Activated CD4-positive, alpha-beta T cell treated with anti-CD3 and anti-CD28 coated beads, Interleukin-2, Interleukin-6, amounts not matched to agents 100 ng/mL and 50 ng/mL, durations not matched to agents 16 hours and 8 hours (primary cell): ENCODE measurements around the gene DERA.
A peak's percentile ranks its signal among the peaks of the same experiment; 100 is the strongest.
"Not testable (repeated sequence)": the region's sequence is repeated elsewhere in the genome, so short reads cannot be mapped to it uniquely, and the experiment has no call there.

Experiments
- DNase-seq: peaks from one replicate; pipeline ENCODE4 v3.0.0-alpha.2; 2020

The DERA gene

DNA sequence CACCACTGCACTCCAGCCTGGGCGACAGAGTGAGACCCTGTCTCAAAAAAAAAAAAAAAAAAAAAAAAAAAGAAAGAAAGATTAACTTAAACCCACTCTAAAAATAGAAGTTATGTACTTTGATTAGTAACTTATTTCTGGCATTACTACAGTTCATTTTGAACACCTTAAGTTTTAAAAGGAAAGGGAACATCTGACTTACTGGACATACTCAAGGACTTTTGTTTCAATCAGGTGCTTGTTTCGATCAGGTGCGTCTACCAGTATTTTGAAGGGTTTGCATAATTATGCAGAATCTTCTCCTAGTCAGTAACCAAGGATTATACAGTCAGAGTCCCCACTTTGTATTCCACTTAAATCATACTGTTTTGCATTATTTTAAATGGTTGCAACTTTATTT lies 105.6 kb downstream of the DERA start:
- no peak for DNase-seq

DNA sequence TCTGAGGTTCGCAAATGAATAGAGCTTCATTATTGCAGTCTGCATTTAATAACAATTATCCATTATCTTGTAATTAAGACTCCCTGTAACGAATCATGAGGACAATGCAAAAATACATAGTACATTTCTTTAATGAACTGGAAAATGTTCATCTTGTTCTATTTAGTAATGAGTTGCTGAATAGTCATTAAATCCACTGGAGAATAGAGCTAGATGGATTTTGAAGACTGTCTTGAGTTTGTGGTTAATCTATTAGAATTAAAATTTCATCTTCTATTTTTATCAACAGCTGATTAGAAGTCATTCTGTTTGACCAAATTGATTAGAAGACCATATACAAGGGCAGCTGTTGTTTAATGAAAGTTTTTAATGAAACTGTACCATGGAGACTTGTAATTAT lies 107.2 kb downstream of the DERA start:
- no peak for DNase-seq

DNA sequence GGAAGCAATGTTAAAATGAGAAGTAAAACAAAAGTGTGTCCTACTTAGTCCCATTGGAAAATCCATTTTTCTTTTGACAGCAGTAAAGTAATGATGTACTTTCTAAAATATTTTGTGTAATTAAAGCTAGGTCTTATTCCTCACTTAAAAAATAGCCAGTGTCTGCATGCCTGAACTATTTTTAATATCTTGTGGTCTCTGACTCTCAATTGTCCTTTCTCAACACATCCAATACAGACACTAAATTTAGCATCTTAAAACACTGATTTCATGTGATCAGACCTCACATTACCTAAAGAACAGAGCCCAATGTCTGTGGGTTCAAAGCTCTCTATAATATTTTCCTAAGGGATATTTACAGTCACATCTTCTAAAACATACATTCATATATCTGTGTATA lies 108.0 kb downstream of the DERA start:
- no peak for DNase-seq

DNA sequence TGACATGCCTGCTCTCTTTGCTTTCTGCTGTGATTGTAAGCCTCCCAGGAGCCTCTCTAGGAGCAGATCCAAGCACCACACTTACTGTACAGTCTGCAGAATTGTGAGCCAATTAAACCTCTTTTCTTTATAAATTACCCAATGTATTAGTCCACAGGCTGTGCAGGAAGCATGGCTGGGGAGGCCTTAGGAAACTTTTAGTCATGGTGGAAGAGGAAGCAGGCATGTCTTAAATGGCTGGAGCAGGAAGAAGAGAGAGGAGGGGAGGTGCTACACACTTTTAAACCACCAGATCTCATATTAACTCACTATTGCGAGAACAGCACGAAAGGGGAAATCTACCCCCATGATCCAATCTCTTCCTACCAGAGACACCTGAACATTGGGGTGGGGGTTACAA lies 108.9 kb downstream of the DERA start:
- no peak for DNase-seq

DNA sequence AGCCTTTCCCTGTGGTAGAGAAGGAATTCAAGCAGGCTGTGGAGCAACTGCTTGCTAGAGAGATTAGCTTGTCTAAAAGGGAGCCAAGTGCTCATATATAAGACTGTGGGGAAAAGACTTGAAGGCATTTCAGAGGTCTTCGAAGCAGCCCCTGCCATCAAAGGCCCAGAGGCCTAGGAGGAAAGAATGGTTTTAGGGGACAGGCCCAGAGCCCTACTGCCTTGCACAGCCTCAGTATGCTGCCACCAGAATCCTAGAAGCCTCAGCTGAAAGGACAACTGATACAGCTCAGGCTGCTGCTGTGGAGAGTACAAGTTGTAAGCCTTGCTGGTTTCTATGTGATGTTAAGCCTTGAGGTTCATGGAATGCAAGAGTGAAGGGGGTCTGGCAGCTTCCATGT lies 109.9 kb downstream of the DERA start:
- DNase-seq: no peak

DNA sequence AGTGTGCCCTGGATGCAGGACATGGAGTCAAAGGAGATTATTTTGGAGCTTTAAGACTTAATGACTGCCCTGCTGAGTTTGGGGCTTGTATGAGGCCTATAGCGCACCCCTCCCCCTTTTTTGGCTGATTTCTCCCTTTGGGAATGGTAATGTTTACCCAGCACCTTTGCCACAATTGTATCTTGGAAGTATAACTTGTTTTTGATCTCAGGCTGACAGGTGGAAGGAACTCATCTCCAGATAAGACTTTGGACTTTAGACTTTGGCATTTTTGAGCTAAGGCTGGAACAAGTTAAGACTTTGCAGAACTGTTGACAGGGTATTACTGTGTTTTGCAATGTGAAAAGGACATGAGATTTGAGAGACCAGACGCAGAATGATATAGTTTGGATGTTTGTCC lies 110.5 kb downstream of the DERA start:
- no peak for DNase-seq

DNA sequence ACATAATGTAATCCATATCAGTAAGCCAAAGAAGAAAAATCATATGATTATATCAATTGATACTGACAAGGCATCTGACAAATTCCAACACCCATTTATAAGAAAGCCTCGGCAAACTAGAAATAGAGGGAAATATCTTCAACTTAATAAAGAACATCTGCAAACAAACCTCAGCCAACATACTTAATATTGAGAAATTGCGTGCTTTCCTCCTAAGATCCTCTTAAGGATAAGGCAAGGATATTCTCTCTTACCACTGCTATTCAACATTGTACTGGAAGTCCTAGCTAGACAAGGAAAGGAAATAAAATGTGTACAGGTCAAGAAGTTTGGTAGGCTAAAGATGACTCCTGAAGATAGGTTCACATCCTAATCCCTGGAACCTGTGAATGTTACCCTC lies 115.9 kb downstream of the DERA start:
- DNase-seq: no peak

DNA sequence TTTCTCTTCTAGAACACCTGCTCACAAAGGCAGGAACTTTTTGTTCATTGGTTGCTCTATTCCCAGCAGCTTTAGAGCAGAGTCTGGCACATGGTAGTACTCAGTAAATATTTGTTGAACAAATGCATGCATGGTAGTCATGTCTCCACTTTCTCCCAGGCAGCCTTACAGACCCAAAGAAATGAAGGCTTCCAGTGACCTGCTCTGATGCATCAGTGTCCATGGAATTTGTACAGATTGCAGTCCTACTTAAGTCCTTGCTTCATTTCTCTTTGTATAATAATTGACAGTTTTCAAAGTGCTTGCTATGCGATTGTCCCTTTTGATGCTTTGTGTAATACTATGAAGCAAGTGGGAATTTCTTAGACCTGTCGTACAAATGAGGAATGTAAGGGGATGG lies 119.6 kb downstream of the DERA start:
- DNase-seq: no peak

DNA sequence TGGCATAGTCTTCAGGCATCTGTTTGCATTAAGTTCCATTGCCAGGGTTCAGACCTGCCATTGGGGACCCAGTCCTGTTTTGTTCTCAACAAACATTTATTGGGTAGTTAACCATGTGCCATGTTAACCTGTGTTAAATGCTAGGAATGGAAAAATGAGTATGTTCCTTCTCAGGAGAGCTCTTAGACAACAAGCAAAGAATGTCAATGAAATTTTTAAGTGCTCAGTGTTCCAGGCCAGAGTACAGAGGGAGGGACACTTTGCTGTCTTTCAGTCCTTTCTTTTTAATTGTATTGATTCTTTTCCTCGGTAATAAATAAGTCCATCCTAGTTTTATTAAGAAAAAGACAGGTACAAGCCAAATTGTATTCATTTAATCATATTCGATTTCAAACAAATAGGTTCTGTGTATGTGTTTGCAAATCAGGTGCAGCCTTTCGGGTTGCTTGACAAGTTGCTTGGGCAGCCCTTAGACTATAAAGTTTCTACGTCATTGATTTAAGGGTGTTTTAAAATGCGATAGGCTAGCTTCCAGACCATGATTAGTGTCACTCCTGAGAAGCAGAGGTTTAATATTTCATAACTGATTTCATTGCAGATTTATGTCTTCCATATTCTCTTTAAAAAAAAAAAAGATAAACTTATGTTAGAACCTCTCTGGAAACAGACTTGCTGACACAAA lies 123.1 kb downstream of the DERA start:
- DNase-seq: no peak

DNA sequence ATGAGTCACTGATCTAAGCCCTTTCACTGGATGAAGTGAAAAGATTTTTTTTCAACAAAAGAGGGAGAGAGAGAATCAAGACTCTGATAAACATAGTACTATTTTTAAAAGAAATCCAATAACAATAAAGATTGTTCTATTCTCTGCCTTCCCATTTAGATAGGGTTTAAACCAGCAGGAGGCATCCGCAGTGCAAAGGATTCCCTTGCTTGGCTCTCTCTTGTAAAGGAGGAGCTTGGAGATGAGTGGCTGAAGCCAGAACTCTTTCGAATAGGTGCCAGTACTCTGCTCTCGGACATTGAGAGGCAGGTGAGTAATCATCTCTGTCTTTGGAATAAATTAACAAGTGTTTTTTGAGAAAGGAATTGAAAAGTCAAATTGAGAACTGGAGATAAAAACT lies 124.9 kb downstream of the DERA start:
- no peak for DNase-seq

DNA sequence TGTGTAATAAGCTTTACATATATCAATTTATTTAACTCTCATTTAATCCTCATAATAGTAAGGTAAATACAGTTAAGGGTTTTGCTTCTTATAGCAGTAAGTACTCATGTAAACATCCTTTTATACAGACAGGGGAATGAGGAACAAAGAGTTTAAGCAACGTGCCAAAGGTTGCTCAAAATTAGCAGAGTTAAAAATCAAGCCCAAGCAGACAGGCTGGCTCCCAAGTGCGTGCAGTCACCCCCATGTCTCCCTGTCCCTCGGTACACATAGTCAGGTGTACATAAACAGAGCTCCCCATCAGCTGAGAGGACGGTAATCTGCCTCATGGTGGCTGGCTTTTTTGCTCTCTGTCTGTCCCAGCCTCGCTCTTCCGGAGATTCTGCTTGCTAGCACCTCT lies 126.4 kb downstream of the DERA start:
- no peak for DNase-seq

DNA sequence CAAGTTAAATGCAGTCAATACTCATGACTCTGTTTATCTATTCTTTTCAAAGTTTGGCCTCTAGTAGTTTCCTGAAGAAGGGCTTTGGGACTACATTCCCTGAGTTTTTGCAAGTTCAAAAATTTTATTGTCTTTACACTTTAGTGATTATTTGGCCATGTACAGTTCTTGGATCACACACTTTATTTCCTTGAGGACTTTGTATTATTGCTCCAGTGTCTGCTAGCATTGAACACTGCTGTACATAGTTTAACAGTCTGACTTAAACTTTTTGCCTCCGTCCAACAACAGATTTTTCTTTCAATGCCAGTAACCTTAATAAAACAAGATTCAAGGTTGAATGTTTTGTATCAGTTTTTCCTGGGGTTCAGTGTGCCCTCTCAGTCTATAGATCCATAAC lies 132.3 kb downstream of the DERA start:
- DNase-seq: no peak

DNA sequence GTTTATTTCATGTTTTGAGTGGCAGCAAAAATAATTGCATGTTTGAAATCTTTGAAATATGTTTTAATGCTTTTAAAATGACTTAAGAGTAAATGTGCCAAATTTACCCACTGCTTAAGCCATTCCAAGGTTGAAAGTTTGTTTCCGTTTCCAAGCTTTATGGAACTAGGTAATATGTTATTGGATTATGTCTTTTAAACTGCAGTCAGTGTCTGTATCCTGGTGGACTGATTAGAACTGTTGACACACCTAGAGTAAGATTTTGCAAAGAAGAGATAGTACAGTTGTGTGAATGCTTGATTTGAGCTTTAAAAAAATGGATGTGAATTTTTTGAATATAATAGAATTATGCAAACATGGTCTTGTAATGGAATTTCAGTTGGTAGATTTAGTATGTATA lies 135.1 kb downstream of the DERA start:
- no peak for DNase-seq

DNA sequence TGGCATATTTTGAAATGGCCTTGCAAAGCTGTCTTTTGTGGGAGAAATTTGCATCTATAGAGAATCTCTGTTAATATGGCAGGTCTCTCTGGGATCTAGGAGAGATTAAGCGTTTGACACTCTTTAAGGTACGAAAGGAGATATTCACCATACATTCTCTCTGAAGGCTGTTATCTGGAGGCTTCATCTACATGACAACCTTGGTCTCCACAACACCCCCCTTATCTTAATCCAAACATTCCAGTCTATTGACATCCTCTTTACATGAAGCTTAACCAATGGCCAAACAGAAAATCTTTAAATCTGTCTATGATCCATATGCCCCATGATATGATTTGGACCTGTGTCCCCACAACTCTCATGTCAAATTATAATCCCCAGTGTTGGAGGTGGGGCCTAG lies 137.4 kb downstream of the DERA start:
- no peak for DNase-seq

DNA sequence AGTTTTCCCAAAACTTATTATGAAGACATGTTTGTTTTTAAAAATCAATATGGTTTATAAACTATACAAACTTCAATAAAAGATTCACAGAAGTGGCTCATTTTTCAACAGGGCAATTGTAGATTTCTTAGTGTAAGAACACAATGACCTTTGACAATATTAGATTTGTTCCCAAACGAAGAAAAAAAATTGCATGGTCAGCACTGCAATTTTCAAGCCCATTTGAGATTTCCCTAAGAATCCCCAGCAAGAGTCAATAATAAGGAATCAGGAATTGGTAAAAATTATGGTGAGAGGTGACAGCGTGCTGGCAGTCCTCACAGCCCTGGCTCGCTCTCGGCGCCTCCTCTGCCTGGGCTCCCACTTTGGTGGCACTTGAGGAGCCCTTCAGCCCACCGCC lies 145.8 kb downstream of the DERA start:
- DNase-seq: no peak

DNA sequence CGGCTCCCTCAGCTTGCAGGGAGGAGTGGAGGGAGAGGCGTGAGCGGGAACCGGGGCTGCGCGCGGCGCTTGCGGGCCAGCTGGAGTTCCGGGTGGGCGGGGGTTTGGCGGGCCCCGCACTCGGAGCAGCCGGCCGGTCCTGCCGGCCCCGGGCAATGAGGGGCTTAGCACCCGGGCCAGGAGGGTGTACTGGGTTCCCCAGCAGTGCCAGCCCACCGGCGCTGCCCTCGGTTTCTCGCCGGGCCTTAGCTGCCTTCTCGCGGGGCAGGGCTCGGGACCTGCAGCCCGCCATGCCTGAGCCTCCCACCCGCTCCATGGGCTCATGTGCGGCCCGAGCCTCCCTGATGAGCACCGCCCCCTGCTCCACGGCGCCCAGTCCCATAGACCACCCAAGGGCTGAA lies 146.2 kb downstream of the DERA start:
- not testable (repeated sequence) for DNase-seq

DNA sequence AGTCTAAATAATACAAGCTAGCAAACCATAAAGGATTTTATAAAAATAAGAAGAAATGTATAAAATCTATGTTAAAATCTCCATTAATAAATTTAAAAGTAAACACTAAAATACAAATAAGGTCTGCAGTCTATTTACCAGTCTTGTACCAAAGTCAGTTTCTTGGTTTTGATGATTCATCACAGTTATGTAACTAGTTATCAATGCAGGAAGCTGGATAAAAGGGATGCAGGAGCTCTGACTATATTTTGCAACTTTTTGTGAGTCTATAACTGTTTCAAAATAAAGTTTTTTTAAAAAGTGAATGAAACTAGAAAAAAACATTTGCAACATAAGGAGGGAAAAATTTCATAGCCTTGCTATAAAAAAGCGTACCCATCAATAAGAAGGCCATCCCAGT lies 151.5 kb downstream of the DERA start:
- no peak for DNase-seq

DNA sequence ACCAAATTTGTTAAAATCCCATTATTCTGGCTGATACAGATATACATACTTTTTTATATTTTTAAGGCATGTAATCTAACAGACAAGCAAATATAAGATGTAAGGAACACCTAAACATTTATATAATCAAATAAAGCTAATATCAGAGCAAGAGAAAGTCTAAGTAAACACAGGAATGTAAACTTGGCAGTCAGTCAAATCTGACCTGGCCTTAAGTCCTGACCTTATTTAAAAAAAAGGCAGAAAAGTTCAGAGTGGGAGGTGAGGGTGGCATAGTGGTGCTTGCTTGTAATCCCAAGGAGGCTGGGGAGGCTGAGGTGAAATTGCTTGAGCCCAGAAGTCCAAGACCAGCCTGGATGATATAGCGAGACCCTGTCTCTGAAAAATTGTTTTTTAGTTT lies 152.6 kb downstream of the DERA start:
- DNase-seq: no peak

DNA sequence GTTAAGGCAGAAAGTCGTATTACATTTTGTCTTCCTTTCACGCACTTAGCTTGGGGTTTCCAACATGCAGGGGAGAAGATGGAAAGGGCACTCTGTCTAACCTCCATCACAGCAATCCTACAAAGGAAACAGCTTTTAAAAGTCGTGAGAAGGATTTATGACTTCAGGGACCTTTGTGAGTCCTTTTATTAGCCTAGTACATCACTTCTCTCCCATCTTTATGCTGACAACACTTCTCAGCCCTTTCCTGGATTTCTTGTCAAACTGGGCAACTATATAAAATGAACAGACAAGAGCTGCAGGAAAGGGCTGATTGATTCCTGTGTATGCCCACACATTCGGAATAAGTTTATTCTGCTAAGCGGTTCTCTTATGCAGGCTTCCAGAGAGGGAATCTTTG lies 159.0 kb downstream of the DERA start:
- DNase-seq: no peak

DNA sequence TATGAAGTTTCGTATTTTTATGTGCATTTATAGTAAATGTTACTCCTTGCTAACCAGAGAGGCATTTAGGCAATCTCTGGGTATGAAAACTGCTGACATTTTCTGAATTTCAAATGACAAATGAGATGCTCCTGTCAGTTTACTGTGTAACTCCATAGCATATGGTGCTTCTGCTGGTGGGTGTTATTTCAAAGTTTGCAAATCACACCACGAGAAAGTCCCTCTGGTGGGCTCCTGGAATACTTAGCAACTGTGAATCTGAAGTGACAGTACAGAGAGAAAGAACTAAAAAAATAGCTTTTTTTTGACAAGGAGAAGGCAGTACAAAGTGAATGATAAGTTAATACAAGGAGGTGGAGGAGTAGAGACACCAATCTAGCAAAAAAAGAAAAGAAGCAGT lies 161.5 kb downstream of the DERA start:
- DNase-seq: no peak

DNA sequence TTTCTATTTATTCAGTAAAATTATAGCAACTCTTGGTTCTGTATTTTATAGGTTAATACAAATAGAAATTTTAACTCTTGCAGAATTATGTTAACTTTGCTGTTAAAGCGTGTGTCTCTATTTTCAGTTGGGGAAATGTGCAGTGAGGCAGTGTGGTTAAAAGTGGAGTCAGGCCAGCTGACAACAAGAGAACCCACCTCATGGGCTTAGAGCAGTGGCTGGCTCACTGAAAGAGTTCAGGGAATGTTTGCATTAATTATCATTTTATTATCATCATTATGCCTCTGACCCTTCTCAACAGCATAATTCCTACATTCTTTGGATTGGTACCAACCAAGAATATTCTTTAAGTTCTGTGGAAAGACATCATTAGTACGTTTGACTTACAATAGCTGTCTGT lies 163.8 kb downstream of the DERA start:
- no peak for DNase-seq

DNA sequence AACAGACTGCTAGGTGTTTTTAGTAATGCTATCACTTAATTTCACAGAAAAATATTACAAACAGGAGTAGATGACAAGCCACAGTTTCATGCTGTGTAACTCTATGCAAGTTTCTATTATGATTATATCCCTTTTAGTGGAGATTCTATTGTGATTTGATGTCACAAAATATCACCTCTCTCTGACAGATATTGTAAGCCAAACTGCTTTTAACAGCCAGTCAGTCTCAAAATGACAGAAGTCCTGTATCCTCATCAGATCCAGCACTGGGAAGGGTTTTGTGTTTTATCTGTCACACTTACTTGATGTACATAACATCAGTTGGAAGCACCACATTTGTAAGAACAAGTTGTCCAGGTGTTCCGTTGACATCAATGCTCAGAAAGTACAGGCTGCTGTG lies 164.8 kb downstream of the DERA start:
- DNase-seq: no peak

DNA sequence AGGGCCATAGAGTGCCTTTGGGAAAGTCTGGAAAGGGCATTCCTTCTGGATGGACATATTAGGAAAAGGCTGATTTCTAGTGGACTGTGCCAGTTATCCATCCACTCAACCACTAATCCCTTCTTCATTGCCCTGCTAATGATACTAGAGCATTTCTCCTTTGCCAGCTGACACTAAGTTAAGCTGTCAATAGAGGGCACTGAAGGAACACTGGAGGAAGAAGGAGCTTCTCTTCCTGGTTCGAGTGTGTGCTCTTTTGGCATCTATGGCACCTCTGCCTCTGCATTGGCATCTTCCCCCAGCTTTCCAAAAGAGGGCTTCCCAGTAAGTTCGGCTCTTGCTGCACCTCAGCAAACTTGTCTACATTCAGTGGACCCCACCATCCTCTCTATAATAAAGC lies 165.4 kb downstream of the DERA start:
- DNase-seq: peak; percentile 2

DNA sequence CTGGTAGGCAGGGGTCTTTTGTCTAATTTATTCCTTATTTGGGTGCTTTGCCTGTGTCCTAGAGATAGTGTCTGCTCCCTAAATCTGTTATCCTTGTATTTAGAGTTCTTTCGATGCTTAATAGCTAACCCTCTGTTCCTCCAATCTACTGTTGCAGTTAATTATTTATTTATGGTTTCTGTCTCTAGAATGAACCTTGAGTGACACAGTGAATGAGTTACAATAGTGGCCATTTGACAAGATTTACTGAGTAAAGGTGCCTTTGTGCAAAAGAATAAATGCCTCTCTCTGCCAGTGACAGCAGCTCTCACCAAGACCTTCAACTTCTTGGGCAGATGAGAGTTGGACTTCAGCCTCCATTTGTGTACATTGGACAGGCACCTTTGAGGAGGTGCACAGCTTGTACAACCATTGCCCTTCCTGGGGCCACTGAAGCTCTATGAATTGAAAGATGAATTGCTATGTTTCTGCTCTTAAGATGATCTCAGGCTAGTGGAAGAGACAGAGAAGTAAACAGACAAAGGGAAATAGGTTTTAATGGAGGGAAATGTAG lies 165.9 kb downstream of the DERA start:
- DNase-seq: no peak

DNA sequence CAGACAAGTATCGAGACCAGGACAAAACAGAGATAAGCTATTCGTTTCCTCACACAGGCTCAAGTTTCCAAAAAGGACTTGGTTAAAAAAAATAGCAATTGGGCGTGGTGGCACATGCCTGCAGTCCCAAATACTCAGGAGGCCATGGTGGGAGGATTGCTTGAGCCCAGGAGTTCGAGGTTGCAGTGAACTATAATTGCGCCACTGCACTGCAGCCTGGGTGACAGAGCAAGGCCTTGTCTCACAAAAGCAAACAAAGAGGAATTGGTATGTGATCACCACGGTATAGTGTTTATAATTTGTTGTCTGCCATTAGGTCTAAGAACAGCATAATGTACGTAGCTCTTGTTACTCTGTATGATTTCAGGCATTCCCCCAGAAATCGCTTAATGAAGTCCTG lies 175.3 kb downstream of the DERA start:
- DNase-seq: no peak

DNA sequence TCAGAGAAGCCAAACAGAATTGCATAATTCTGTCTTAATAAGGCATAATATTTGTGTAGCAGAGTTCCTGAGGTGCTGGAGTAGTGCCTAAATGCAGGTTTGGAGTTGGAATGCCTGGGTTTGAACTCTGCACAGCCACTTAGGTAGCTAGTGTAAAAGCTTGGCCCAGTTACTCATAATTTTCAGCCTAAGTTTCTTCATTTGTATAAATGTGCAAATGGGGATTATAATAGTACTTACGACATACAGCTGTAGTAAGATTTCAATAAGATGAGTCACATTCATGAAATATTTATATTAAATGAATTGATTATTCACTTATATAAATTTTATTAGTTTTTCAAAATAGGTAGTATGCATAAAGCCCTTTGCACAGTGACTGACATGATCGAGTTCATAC lies 175.8 kb downstream of the DERA start:
- no peak for DNase-seq
